DND-41 (cell line): ENCODE results near the gene ANP32E.
"Not testable (repeated sequence)": the region's sequence is repeated elsewhere in the genome, so short reads cannot be mapped to it uniquely, and the experiment has no call there.

ENCODE experiments used
- ATAC-seq: fragments of 200-7000 bp; cut with Tn5 transposase; 3 replicates; pipeline ENCODE4 v1.9.1; 2021; ENCODE audit warnings: low read depth; ENCODE audit not compliant: insufficient read depth
- DNase-seq: peaks from one replicate; pipeline ENCODE4 v3.0.0-alpha.2; 2020
- H2AFZ ChIP-seq: 2 replicates; pipeline ENCODE4 v1.6.0; 2012; ENCODE audit warnings: low read depth, low read length
- H3K27ac ChIP-seq: 2 replicates; pipeline ENCODE4 v1.5.1; 2012; ENCODE audit warnings: low read length, inconsistent platforms
- H3K27me3 ChIP-seq: fragments of 200-600 bp; sonication (generic); 2 replicates; pipeline ENCODE4 v1.6.0; 2012; ENCODE audit warnings: low read length, mild to moderate bottlenecking, inconsistent platforms; ENCODE audit not compliant: insufficient read depth, poor library complexity
- H3K36me3 ChIP-seq: 2 replicates; pipeline ENCODE4 v1.5.1; 2012; ENCODE audit warnings: low read length, inconsistent platforms; ENCODE audit not compliant: insufficient read depth
- H3K4me1 ChIP-seq: 2 replicates; pipeline ENCODE4 v1.5.1; 2012; ENCODE audit warnings: mild to moderate bottlenecking, low read length; ENCODE audit not compliant: insufficient read depth
- H3K4me2 ChIP-seq: 2 replicates; pipeline ENCODE4 v1.6.0; 2012; ENCODE audit warnings: mild to moderate bottlenecking, moderate library complexity, low read length, inconsistent platforms; ENCODE audit not compliant: insufficient read depth
- H3K4me3 ChIP-seq, 2 experiments: fragments of 200-600 bp in 1 of 2; shearing (Covaris generic) in 1 of 2; 2 replicates each; pipeline ENCODE4 v1.5.1; 2012 to 2016; ENCODE audit warnings: inconsistent platforms in 2 of 2, low read length in 2 of 2, mild to moderate bottlenecking in 2 of 2, low read depth in 1 of 2, moderate library complexity in 1 of 2
- H3K79me2 ChIP-seq: 2 replicates; pipeline ENCODE4 v1.6.0; 2012; ENCODE audit warnings: low read length, inconsistent platforms; ENCODE audit not compliant: insufficient read depth
- H3K9ac ChIP-seq: 2 replicates; pipeline ENCODE4 v1.6.0; 2012; ENCODE audit warnings: low read depth, mild to moderate bottlenecking, inconsistent platforms, low read length, moderate library complexity
- H3K9me3 ChIP-seq: 2 replicates; pipeline ENCODE4 v1.5.1; 2012; ENCODE audit warnings: low read length, moderate library complexity, mild to moderate bottlenecking, inconsistent platforms; ENCODE audit not compliant: insufficient read depth, severe bottlenecking
- H4K20me1 ChIP-seq: 2 replicates; pipeline ENCODE4 v1.6.0; 2012; ENCODE audit warnings: low read length; ENCODE audit not compliant: insufficient read depth
- EZH2 ChIP-seq: IDR thresholded peaks from 3 replicates; pipeline ENCODE4 v1.6.1; 2012; ENCODE audit warnings: borderline replicate concordance, low read depth, mild to moderate bottlenecking, moderate library complexity, low read length, inconsistent platforms; ENCODE audit not compliant: severe bottlenecking
- TF ChIP-seq, protein P1 (sequence below): IDR thresholded peaks from 2 replicates; pipeline ENCODE4 v1.5.1; 2012; ENCODE audit warnings: borderline replicate concordance, low read length, moderate library complexity, mild to moderate bottlenecking; ENCODE audit not compliant: poor library complexity, severe bottlenecking; ENCODE audit errors: extremely low read depth

The ANP32E gene

DNA sequence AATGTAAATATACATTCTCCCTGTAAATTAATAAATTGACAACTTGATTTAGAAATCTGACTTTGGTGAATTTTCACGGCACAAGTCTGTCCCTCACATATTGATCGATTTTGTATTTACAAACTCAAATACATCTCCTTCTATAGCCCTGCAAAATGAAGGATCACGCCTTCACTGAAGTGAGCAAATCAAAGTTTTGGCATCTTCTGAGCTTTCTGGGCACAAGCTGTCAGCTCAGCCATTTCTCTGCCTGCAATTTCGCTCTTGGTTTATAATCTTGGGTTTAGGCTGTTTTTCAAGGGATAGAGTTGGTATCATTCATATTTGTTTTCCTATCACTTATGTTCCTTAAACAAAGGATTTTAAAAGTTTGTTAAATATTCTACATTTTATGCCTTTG is 25.8 kb downstream of the ANP32E start:
- no peak overlapping the region for H3K9ac ChIP-seq
- H3K36me3 ChIP-seq = no peaks in the 10 kb centered on the region
- H3K27me3 ChIP-seq = no peaks in the 10 kb centered on the region
- DNase-seq = no peak
- no peaks in the 10 kb centered on the region for H3K79me2 ChIP-seq
- H3K9me3 ChIP-seq = no peaks in the 10 kb centered on the region
- no peak overlapping the region for H3K4me3 ChIP-seq
- TF ChIP-seq, protein P1, sequence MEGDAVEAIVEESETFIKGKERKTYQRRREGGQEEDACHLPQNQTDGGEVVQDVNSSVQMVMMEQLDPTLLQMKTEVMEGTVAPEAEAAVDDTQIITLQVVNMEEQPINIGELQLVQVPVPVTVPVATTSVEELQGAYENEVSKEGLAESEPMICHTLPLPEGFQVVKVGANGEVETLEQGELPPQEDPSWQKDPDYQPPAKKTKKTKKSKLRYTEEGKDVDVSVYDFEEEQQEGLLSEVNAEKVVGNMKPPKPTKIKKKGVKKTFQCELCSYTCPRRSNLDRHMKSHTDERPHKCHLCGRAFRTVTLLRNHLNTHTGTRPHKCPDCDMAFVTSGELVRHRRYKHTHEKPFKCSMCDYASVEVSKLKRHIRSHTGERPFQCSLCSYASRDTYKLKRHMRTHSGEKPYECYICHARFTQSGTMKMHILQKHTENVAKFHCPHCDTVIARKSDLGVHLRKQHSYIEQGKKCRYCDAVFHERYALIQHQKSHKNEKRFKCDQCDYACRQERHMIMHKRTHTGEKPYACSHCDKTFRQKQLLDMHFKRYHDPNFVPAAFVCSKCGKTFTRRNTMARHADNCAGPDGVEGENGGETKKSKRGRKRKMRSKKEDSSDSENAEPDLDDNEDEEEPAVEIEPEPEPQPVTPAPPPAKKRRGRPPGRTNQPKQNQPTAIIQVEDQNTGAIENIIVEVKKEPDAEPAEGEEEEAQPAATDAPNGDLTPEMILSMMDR = no peak
- no peak for TF ChIP-seq EZH2
- H3K4me1 ChIP-seq = peaks cover 14% of the 10 kb centered on the region
- H3K4me2 ChIP-seq = no peak overlapping the region
- H2AFZ ChIP-seq = no peak overlapping the region
- no peaks in the 10 kb centered on the region for H4K20me1 ChIP-seq
- H3K27ac ChIP-seq = no peak overlapping the region
- ATAC-seq = no peak

DNA sequence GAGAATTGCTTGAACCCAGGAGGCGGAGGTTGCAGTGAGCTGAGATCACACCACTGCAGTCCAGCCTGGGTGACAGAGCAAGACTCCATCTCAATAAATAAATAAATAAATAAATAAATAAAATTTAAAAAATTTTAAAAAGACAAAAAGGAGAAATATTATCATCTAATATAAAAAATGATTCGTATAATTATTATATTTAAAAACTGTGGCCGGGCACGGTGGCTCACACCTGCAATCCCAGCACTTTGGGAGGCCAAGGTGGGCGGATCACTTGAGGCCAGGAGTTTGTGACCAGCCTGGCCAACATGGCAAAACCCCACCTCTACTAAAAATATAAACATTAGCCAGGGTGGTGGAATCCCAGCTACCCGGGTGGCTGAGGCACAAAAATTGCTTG is 27.5 kb downstream of the ANP32E start:
- H4K20me1 ChIP-seq, ATAC-seq: not testable (repeated sequence)

DNA sequence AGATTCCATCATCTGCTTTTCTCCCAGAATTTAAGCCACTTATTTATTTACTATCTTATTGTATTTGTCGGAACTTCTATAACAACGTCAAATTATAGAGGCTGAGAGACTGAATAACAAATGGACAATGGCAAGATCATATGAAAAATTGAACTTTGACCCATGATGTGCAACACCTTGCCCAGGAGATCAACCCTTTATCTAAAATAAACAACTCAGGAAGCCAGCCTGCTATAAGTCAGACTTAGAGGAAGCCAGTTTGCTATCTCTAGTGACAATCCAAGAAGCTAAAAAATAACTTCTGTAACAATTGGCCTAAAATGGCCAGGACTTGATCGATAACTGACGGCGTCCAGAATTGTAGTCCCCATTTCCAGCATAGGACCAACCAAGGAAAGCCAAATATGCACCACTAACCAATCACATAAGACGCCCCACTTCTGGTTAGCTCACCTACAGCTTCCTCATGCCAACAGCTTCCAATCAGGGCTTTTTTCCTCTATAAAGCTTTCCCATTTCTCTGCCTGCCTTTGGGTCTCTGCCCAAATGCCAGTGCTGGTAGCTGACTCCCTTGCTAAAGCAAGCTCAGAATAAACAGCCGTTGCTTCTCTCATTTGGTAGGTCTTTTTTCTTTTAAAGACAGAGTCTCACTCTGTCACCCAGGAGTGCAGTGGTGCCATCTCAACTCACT is 28.5 kb downstream of the ANP32E start:
- no peaks in the 10 kb centered on the region for H3K27me3 ChIP-seq
- no peak for DNase-seq

More for the DNA sequence above, 27.5 kb downstream of the ANP32E start:
- H3K27ac ChIP-seq, H3K4me1 ChIP-seq, H3K9ac ChIP-seq, H3K79me2 ChIP-seq, H3K36me3 ChIP-seq, H3K4me3 ChIP-seq, DNase-seq, H2AFZ ChIP-seq, H3K4me2 ChIP-seq, H3K9me3 ChIP-seq, H3K27me3 ChIP-seq: not testable (repeated sequence)

DNA sequence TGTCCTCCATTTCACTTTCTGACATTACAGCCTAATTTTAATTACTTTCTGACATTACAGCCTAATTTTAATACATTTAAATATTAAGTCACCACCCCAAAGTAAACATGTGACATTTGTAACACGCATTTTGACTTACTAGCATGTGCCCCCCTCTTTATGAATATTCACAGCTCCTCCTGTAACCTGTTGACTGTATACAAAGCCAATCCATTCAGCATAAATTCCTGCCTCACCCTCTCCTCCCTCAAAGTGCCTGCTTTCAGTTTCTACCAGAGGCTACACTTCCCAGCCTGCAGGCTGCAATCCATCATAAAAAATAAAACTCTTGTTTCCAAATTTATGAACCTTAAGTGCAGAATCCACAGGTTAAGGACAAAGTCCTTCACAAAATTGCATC is 39.5 kb downstream of the ANP32E start:
- Histone ChIP-seq H3K4me3 (no peak overlapping the region), H3K9me3 (no peaks in the 10 kb centered on the region), H3K4me2 (no peak overlapping the region), H3K79me2 (no peaks in the 10 kb centered on the region), H3K27ac (no peak overlapping the region), H4K20me1 (no peaks in the 10 kb centered on the region), H3K27me3 (no peaks in the 10 kb centered on the region), H3K36me3 (no peaks in the 10 kb centered on the region), H3K4me1 (no peaks in the 10 kb centered on the region), H2AFZ (peak overlapping the region; percentile 17; the same call in 1 of the 2 replicates), H3K9ac (no peak overlapping the region)
- no peak for DNase-seq
- ATAC-seq = no peak
- TF ChIP-seq, protein P1 = no peak
- no peak for TF ChIP-seq EZH2

More for the DNA sequence above, 28.5 kb downstream of the ANP32E start:
- no peaks in the 10 kb centered on the region for H3K36me3 ChIP-seq
- no peaks in the 10 kb centered on the region for H3K4me1 ChIP-seq
- no peaks in the 10 kb centered on the region for H3K9me3 ChIP-seq
- no peak for TF ChIP-seq EZH2
- TF ChIP-seq, protein P1 = no peak
- H3K4me2 ChIP-seq = no peak overlapping the region
- H3K4me3 ChIP-seq = no peak overlapping the region
- no peak overlapping the region for H3K9ac ChIP-seq
- H4K20me1 ChIP-seq = no peaks in the 10 kb centered on the region
- H2AFZ ChIP-seq = no peak overlapping the region
- no peaks in the 10 kb centered on the region for H3K79me2 ChIP-seq
- H3K27ac ChIP-seq = no peak overlapping the region
- ATAC-seq = no peak
